ENCODE results near the gene CYP2W1. TPM values are rescaled to one million over a fixed set of nuclear protein-coding genes. Genes with fewer than 3 reads are reported as not detected.

CYP2W1 gene
- total RNA-seq, 1 donor from 2014 or later = not detected

GRCh38 chr7:946256-946996 lies 36.6 kb upstream of the CYP2W1 start:
- no peak for TF ChIP-seq CTCF (conservative IDR thresholded peaks at IDR 0.05; ENCODE audit: low read depth, low read length)
- no peak for DNase-seq (ENCODE audit: low read depth)
- H3K4me3 ChIP-seq (ENCODE audit: low read depth, low read length) = no peak overlapping the region

- TF ChIP-seq CTCF (conservative IDR thresholded peaks at IDR 0.05; ENCODE audit: low read depth, low read length) = no peak
- DNase-seq (ENCODE audit: low read depth) = no peak
- H3K4me3 ChIP-seq (ENCODE audit: low read depth, low read length) = no peak overlapping the region
These were observed 35.4 kb upstream of the CYP2W1 start for GRCh38 chr7:947391-948210.

GRCh38 chr7:949021-949934 lies 33.7 kb upstream of the CYP2W1 start:
- DNase-seq (ENCODE audit: low read depth) = no peak
- no peak for TF ChIP-seq CTCF (conservative IDR thresholded peaks at IDR 0.05; ENCODE audit: low read depth, low read length)
- H3K4me3 ChIP-seq (ENCODE audit: low read depth, low read length) = no peak overlapping the region

- DNase-seq (ENCODE audit: low read depth) = no peak
- no peak for TF ChIP-seq CTCF (conservative IDR thresholded peaks at IDR 0.05; ENCODE audit: low read depth, low read length)
- no peak overlapping the region for H3K4me3 ChIP-seq (ENCODE audit: low read depth, low read length)
These were observed 31.0 kb upstream of the CYP2W1 start for GRCh38 chr7:951881-952547.

- no peak for TF ChIP-seq CTCF (conservative IDR thresholded peaks at IDR 0.05; ENCODE audit: low read depth, low read length)
These were observed 30.2 kb upstream of the CYP2W1 start for GRCh38 chr7:952548-953441.

More at GRCh38 chr7:952548-953441, 30.2 kb upstream of the CYP2W1 start:
- no peak overlapping the region for H3K4me3 ChIP-seq (ENCODE audit: low read depth, low read length)
- DNase-seq (ENCODE audit: low read depth) = no peak

Data from epithelial cell of proximal tubule (primary cell).